GM13976 (cell line): ENCODE results near the gene ZNF574.

Experiments used
- DNase-seq: peaks from one replicate; pipeline ENCODE4 v3.0.0; 2012; ENCODE audit warnings: low spot score
- CTCF ChIP-seq: IDR thresholded peaks from 2 replicates; pipeline ENCODE4 v1.5.1; 2012; ENCODE audit warnings: borderline replicate concordance, mild to moderate bottlenecking; ENCODE audit not compliant: insufficient read depth; ENCODE audit errors: extremely low read depth, missing control alignments, control extremely low read depth
- in situ Hi-C: fragments of 300-500 bp; cut with MboI; formaldehyde crosslinking; loops from one replicate; pipeline ENCODE4 v1.12.0; 2022; ENCODE audit warnings: low sequenced_read_pairs, mixed read lengths, inconsistent platforms; ENCODE audit not compliant: unreplicated experiment

Gene ZNF574

GRCh38 chr19:42110658-42111057 lies 34.7 kb downstream of the ZNF574 start:
- no peak for TF ChIP-seq CTCF
- no peak for DNase-seq
- in situ Hi-C loops: no loop called here

DNA sequence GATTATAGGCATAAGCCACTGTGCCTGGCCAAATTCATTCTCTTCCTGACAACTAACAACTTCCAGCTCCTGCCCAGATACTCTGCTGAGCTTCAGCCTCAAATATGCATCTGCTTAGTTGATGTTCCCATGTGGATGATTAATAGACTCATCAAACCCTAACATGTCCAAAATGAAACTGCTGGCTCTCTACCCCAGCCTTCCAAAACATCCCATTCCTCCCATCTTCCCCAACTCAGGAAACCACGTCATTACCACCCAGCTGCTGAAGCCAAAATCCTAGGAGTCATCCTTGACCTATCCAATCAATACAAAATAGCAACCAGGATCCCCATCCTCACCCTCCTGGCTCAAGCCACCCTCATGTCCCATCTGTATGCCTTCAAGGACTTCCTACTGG lies 35.4 kb downstream of the ZNF574 start:
- no peak for DNase-seq
- in situ Hi-C loops: no loop called here
- TF ChIP-seq CTCF: no peak

DNA sequence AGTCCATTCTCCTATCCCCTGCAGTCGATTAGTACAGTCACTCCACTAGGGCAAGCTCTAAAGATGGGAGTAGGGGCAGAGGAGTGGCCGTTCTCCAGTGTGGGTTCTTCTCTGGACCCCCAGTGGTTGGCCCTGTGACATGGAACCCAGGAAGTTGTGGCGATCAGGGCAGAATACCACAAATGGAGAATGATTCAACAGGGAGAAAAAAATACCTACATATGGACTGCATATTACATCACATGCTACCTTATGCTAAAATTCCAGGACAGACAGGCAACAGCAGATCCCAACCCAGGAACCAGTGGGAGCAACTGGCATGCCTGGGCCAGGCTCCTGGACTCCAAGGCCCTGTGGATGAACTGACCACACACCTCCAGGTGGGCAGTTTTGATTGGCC lies 35.8 kb downstream of the ZNF574 start:
- DNase-seq: no peak
- no peak for TF ChIP-seq CTCF
- in situ Hi-C loops: no loop called here

DNA sequence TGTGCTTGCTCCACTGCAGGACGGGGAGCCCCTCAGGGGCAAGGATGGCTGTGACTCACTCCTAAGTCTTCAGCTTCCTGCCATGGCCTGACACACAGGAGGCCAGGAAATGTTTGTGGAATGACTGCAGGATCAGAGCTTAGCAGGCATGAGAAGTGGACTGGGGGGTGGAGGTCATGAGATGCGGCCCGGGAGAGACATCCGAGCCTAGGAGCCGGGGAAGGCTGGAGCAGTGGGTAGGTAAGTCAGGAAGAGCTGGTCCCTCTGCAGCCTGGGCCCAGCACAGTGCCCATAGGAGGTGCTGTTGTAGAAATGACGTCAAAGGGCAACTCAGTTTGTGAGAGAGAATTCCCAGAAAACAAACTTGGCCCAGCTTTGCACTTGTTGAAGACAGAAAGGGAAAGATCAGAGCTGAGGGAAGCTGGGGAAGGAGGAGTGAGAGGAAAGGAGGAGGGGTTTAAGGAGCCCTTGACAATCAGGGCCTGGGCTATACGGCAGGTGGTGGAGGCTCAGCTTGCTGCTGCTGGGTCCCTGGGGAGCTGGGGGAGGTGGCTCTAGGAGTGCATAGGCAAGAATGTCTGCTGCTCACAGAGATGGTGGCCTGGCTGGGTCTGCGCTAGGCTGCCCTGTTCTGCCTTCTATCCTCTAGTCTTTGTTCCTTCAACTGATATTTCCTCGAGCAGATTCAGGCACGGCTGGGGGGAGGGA lies 37.8 kb downstream of the ZNF574 start:
- TF ChIP-seq CTCF: no peak
- DNase-seq: peak; percentile 74
- in situ Hi-C loops: no loop called here

- peak; percentile 75 for DNase-seq
- no peak for TF ChIP-seq CTCF
- in situ Hi-C loops: no loop called here
Observed at GRCh38 chr19:42114412-42114811, 38.4 kb downstream of the ZNF574 start.

GRCh38 chr19:42115219-42115618 lies 39.3 kb downstream of the ZNF574 start:
- no peak for DNase-seq
- in situ Hi-C loops: no loop called here
- TF ChIP-seq CTCF: no peak

DNA sequence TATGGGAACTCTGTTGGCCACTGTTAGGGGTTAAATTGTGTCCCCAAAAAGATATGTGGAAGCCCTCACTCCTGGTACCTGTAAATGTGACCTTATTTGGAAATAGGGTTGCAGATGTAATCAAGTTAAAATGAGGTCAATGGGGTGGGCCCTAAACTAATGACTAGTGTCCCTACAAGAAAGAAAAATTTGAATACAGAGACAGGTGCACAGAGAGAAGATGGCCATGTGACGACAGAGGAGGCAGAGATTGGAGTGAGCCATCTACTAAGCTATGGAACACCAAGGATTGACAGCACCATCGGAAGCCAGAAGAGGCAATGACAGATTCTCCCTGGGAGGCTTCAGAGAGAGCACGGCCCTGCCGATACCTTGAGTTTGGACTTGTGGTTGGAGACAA lies 39.7 kb downstream of the ZNF574 start:
- in situ Hi-C loops: no loop called here
- no peak for TF ChIP-seq CTCF

More for the DNA sequence above, 39.7 kb downstream of the ZNF574 start:
- no peak for DNase-seq
